H9 (cell line): Measurements from ENCODE around the gene ZNF771. TPM values are rescaled to one million over a fixed set of nuclear protein-coding genes. Genes with fewer than 3 reads are reported as not detected.

Experiments
- DNase-seq: peaks from one replicate; pipeline ENCODE4 v3.0.0-alpha.2; 2017
- H2AFZ ChIP-seq: one replicate; pipeline ENCODE4 v1.6.1; 2013; ENCODE audit warnings: mild to moderate bottlenecking, low read length, control low read depth, moderate library complexity
- H2AK5ac ChIP-seq: 2 replicates; pipeline ENCODE4 v1.6.1; 2013; ENCODE audit warnings: low read length, control low read depth, mixed read lengths; ENCODE audit not compliant: insufficient read length
- H2BK120ac ChIP-seq: one replicate; pipeline ENCODE4 v1.6.1; 2013; ENCODE audit warnings: low read depth, mild to moderate bottlenecking, low read length, control low read depth, inconsistent platforms; ENCODE audit not compliant: poor library complexity, severe bottlenecking
- H2BK12ac ChIP-seq: 2 replicates; pipeline ENCODE4 v1.6.1; 2013; ENCODE audit warnings: low read length, control low read depth, mixed read lengths, low read depth; ENCODE audit not compliant: insufficient read length
- H2BK15ac ChIP-seq: 2 replicates; pipeline ENCODE4 v1.6.1; 2013; ENCODE audit warnings: low read depth, low read length, control low read depth
- H2BK20ac ChIP-seq: one replicate; pipeline ENCODE4 v1.6.1; 2013; ENCODE audit warnings: low read depth, mild to moderate bottlenecking, low read length, control low read depth, inconsistent platforms; ENCODE audit not compliant: poor library complexity, severe bottlenecking
- H2BK5ac ChIP-seq: 2 replicates; pipeline ENCODE4 v1.6.1; 2013; ENCODE audit warnings: low read length, control low read depth, mixed read lengths; ENCODE audit not compliant: insufficient read length
- H3K14ac ChIP-seq: 2 replicates; pipeline ENCODE4 v1.6.1; 2013; ENCODE audit warnings: low read length, control low read depth; ENCODE audit not compliant: insufficient read depth
- H3K18ac ChIP-seq: 2 replicates; pipeline ENCODE4 v1.6.1; 2013; ENCODE audit warnings: low read depth, mild to moderate bottlenecking, mixed read lengths, low read length, control low read depth; ENCODE audit not compliant: insufficient read length
- H3K23ac ChIP-seq: 2 replicates; pipeline ENCODE4 v1.6.1; 2013; ENCODE audit warnings: low read length, control low read depth, mixed read lengths, low read depth; ENCODE audit not compliant: insufficient read length
- H3K23me2 ChIP-seq: 2 replicates; pipeline ENCODE4 v1.6.1; 2013; ENCODE audit warnings: low read depth, mild to moderate bottlenecking, mixed read lengths, low read length, control low read depth; ENCODE audit not compliant: insufficient read length, poor library complexity, severe bottlenecking
- H3K27ac ChIP-seq: 2 replicates; pipeline ENCODE4 v1.5.1; 2013; ENCODE audit warnings: low read length, control low read depth, mixed read lengths, low read depth; ENCODE audit not compliant: insufficient read length
- H3K27me3 ChIP-seq: 2 replicates; pipeline ENCODE4 v1.6.1; 2013; ENCODE audit warnings: low read length, control low read depth, inconsistent platforms; ENCODE audit not compliant: insufficient read depth
- H3K4ac ChIP-seq: 2 replicates; pipeline ENCODE4 v1.6.1; 2013; ENCODE audit warnings: low read depth, mild to moderate bottlenecking, control low read depth, inconsistent platforms, low read length, moderate library complexity
- H3K4me1 ChIP-seq: 2 replicates; pipeline ENCODE4 v1.6.1; 2013; ENCODE audit warnings: low read length, control low read depth, inconsistent platforms; ENCODE audit not compliant: insufficient read depth
- H3K4me2 ChIP-seq: 2 replicates; pipeline ENCODE4 v1.6.1; 2013; ENCODE audit warnings: low read length, control low read depth, mixed read lengths; ENCODE audit not compliant: insufficient read length, insufficient read depth
- H3K56ac ChIP-seq: 2 replicates; pipeline ENCODE4 v1.6.1; 2013; ENCODE audit warnings: low read depth, mild to moderate bottlenecking, mixed read lengths, low read length, control low read depth; ENCODE audit not compliant: insufficient read length
- H3K79me1 ChIP-seq: 2 replicates; pipeline ENCODE4 v1.6.1; 2013; ENCODE audit warnings: low read depth, mild to moderate bottlenecking, moderate library complexity, low read length, control low read depth, inconsistent platforms; ENCODE audit not compliant: insufficient read depth, poor library complexity, severe bottlenecking
- H3K79me2 ChIP-seq: 2 replicates; pipeline ENCODE4 v1.6.1; 2013; ENCODE audit warnings: low read length, control low read depth, inconsistent platforms; ENCODE audit not compliant: insufficient read depth
- H3K9ac ChIP-seq: 2 replicates; pipeline ENCODE4 v1.6.1; 2013; ENCODE audit warnings: low read length, control low read depth, mixed read lengths; ENCODE audit not compliant: insufficient read length; ENCODE audit errors: extremely low read depth
- H3K9me3 ChIP-seq: one replicate; pipeline ENCODE4 v1.6.1; 2013; ENCODE audit warnings: low read depth, low read length, inconsistent platforms; ENCODE audit not compliant: control insufficient read depth
- H3T11ph ChIP-seq: one replicate; pipeline ENCODE4 v1.6.1; 2013; ENCODE audit warnings: mild to moderate bottlenecking, low read length, control low read depth, inconsistent platforms
- H4K20me1 ChIP-seq: one replicate; pipeline ENCODE4 v1.6.1; 2013; ENCODE audit not compliant: control insufficient read depth, insufficient read length, insufficient read depth
- H4K5ac ChIP-seq: 2 replicates; pipeline ENCODE4 v1.6.1; 2013; ENCODE audit warnings: low read depth, mild to moderate bottlenecking, mixed read lengths, low read length, control low read depth; ENCODE audit not compliant: insufficient read length
- H4K8ac ChIP-seq: replicated peaks from 2 replicates; pipeline ENCODE4 v1.6.1; 2013; ENCODE audit warnings: low read length, control low read depth, mixed read lengths, low read depth; ENCODE audit not compliant: insufficient read length
- H4K91ac ChIP-seq: 2 replicates; pipeline ENCODE4 v1.6.1; 2013; ENCODE audit warnings: low read depth, mild to moderate bottlenecking, moderate library complexity, mixed read lengths, low read length, control low read depth; ENCODE audit not compliant: insufficient read length
- H3K27ac Mint-ChIP-seq, 3 experiments: 2 replicates in 2 of 3; 3 replicates in 1 of 3; pipeline ENCODE4 v1.8.0; 2020 to 2021; ENCODE audit warnings: mixed read lengths in 3 of 3, mild to moderate bottlenecking in 1 of 3, moderate library complexity in 1 of 3
- H3K27me3 Mint-ChIP-seq: 2 replicates; pipeline ENCODE4 v1.8.0; 2021; ENCODE audit warnings: low read depth, mild to moderate bottlenecking, moderate library complexity, mixed read lengths
- H3K36me3 Mint-ChIP-seq, 3 experiments: 2 replicates in 2 of 3; 3 replicates in 1 of 3; pipeline ENCODE4 v1.8.0; 2020 to 2021; ENCODE audit warnings: low read depth in 3 of 3, mixed read lengths in 3 of 3; ENCODE audit not compliant: insufficient read depth in 1 of 3
- H3K4me1 Mint-ChIP-seq, 2 experiments: 2 replicates each; pipeline ENCODE4 v1.8.0; 2020; ENCODE audit warnings: mixed read lengths in 2 of 2
- H3K4me3 Mint-ChIP-seq, 2 experiments: 2 replicates in 1 of 2; 3 replicates in 1 of 2; pipeline ENCODE4 v1.8.0; 2020 to 2021; ENCODE audit warnings: mild to moderate bottlenecking in 2 of 2, mixed read lengths in 2 of 2, moderate library complexity in 1 of 2
- H3K9me3 Mint-ChIP-seq, 2 experiments: 2 replicates in 1 of 2; 3 replicates in 1 of 2; pipeline ENCODE4 v1.8.0; 2020; ENCODE audit warnings: mild to moderate bottlenecking in 2 of 2, mixed read lengths in 2 of 2, moderate library complexity in 1 of 2
- CTCF ChIP-seq: fragments of 200-600 bp; sonication (generic); conservative IDR thresholded peaks from 3 replicates; pipeline ENCODE4 v1.8.0; 2021; ENCODE audit warnings: antibody characterized with exemption, mild to moderate bottlenecking
- WGBS: extraction: QIAGEN DNeasy Blood & Tissue Kit; methylation state at CpG from one replicate; pipeline ENCODE4 v1.1.7; 2013; ENCODE audit warnings: missing lambda C conversion rate, low lambda C conversion rate, mixed read lengths; ENCODE audit not compliant: insufficient read length; ENCODE audit errors: extremely low coverage; 5-methylcytosine and 5-hydroxymethylcytosine counted together
- total RNA-seq: library from RNA; stranded (reverse); gene quantifications from 2 replicates; pipeline ENCODE4 v1.2.1, GENCODE V29; 2021

Gene ZNF771
- total RNA-seq, 1 experiment from 2014 or later, result 10.5 TPM

DNA sequence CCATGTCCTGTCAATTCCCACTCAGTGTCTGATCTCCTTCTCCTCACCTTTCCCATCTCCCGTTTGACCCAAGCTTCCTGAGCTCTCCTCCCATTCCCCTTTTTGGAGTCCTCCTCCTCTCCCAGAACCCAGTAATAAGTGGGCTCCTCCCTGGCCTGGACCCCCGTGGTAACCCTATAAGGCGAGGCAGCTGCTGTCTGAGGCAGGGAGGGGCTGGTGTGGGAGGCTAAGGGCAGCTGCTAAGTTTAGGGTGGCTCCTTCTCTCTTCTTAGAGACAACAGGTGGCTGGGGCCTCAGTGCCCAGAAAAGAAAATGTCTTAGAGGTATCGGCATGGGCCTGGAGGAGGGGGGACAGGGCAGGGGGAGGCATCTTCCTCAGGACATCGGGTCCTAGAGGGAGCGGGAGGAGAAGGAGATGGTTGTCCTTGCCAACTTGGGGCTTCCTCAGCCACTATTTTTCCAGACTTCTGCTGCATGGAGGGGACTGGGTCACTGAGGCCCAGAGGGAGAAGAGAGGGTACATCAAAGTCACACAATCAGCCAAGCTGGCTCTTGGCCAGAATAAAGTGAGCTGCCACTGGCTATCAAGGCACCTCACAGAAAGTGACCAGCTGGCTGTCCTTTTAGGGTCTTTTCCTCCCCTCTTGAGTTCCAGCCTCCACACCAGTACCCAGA, 35.2 kb upstream of the ZNF771 start:
- no peaks in the 10 kb centered on the region; the same call in none of the 2 replicates for H3K79me2 ChIP-seq
- H2BK20ac ChIP-seq, result no peak overlapping the region
- Mint-ChIP-seq H3K4me1 (peaks cover 35 to 52% of the 10 kb centered on the region in 2 experiments), H3K9me3 (peaks cover 0 to 4% of the 10 kb centered on the region in 2 experiments; a peak in 4 of 5 replicates), H3K27me3 (peaks cover 2% of the 10 kb centered on the region; the same call in 1 of the 2 replicates), H3K27ac (peak overlapping the region in 2 of 3 experiments; percentile 62 to 87; a peak in 2 of 7 replicates), H3K4me3 (peak overlapping the region; percentile 62 to 79; a peak in 4 of 5 replicates), H3K36me3 (no peaks in the 10 kb centered on the region; a peak in 1 of 7 replicates)
- H3K27me3 ChIP-seq, result no peaks in the 10 kb centered on the region
- peak overlapping the region; percentile 52 for H3K4me2 ChIP-seq
- no peak for TF ChIP-seq CTCF
- no peak overlapping the region for H2BK5ac ChIP-seq
- no peak overlapping the region for H3T11ph ChIP-seq
- no peak overlapping the region for H3K56ac ChIP-seq
- no CpG with 5 or more reads among the region's 6 CpGs for WGBS
- H4K5ac ChIP-seq, result no peak overlapping the region
- DNase-seq, result no peak
- no peak overlapping the region for H2BK120ac ChIP-seq
- H3K23ac ChIP-seq, result no peak overlapping the region
- peaks cover 6% of the 10 kb centered on the region for H3K4me1 ChIP-seq
- no peaks in the 10 kb centered on the region for H3K9me3 ChIP-seq
- no peak overlapping the region for H3K9ac ChIP-seq
- no peak overlapping the region for H2AFZ ChIP-seq
- no peak overlapping the region for H4K8ac ChIP-seq
- H3K79me1 ChIP-seq, result peaks cover 3% of the 10 kb centered on the region
- H3K14ac ChIP-seq, result no peak overlapping the region
- no peak overlapping the region for H3K27ac ChIP-seq
- no peak overlapping the region for H2AK5ac ChIP-seq
- no peak overlapping the region for H4K91ac ChIP-seq
- no peak overlapping the region for H3K4ac ChIP-seq
- H3K18ac ChIP-seq, result no peak overlapping the region
- H4K20me1 ChIP-seq, result no peaks in the 10 kb centered on the region
- H2BK12ac ChIP-seq, result peak overlapping the region; percentile 12
- H3K23me2 ChIP-seq, result peaks cover 10% of the 10 kb centered on the region
- H2BK15ac ChIP-seq, result no peak overlapping the region
